C4-2B (cell line): Measurements from ENCODE around the gene MOB3A.

Experiments
- CTCF ChIP-seq: fragments of 450-650 bp; conservative IDR thresholded peaks from 2 replicates; pipeline ENCODE4 v1.5.1; 2017; ENCODE audit warnings: mild to moderate bottlenecking
- ZFX ChIP-seq: fragments of 450-650 bp; IDR thresholded peaks from 2 replicates; pipeline ENCODE4 v1.6.1; 2017

- TF ChIP-seq CTCF (no peak), ZFX (no peak)
Measured at GRCh38 chr19:2142173-2142829, 46.2 kb upstream of the MOB3A start.
